CD4-positive, alpha-beta T cell treated with Interleukin-17A for 1 hour (primary cell): Measurements from ENCODE around the gene ATXN10.

Experiments used
- DNase-seq: peaks from one replicate; pipeline ENCODE4 v3.0.0-alpha.2; 2020

Gene ATXN10

DNA sequence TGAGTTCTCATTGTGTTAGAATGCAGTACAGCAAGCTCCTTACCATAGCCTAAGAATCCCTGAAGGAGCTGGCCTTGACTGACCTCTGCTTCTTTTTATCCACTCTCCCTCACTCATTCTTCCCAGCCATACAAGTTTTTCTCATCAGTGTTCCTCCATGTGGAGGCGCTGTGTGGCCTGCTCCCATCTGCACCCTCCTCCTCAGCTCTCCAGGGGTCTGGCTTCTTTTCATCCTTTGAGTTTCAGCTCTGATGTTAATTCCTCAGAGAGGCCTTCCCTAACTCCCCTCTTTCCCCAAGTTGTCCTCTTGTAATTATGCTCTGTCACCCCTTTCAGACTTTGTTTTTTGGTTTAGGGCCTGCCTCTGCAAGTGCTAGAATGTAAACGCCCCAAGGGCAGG, 160.5 kb downstream of the ATXN10 start:
- DNase-seq: no peak

DNA sequence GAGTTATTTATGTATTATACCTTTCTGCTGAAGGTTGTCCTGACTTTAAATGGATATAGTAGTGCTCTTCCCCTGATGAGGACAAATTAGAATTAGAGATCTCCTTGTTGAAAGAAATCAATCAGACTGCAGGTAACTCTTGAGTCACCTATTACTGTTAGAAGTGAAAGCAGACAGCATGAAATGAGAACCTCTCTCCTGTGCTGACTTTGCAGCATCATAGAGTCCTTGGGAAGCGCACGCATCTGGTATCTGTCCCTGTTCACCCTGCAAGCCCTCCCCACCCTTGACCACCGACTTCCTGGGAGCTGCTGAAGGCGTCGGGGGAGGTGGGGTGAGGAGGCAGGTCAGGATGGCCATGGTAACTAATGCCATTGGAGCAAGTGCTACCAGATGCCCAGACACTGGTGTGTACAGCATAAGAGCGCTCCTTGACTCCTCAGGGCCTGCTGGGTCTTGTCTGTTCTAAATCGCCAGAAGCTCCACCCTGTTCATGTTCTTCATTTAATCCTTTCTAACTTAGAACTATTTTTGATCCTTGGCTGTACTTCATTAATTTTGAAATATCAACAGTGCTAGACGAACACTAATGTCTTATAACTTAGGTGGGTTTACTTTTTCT, 161.4 kb downstream of the ATXN10 start:
- DNase-seq: no peak

DNA sequence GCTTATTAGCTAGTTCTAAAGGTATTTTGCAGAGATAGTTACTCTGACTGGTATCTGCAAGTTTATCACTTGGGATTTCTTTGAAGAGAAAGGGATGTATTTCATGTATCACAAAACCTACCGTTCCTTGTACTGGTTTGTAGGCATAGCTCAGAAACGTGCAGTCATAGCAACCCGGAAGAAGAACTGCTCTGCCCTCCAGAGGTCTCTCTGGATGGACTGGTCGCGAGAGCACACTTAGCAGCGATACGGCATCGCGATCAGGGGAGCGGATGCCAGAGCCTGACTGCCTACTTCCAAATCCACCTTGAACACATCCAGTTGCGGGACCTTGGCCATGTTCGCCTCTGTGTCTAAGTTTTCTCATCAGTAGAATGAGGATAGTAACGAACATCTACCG, 162.0 kb downstream of the ATXN10 start:
- DNase-seq: no peak

DNA sequence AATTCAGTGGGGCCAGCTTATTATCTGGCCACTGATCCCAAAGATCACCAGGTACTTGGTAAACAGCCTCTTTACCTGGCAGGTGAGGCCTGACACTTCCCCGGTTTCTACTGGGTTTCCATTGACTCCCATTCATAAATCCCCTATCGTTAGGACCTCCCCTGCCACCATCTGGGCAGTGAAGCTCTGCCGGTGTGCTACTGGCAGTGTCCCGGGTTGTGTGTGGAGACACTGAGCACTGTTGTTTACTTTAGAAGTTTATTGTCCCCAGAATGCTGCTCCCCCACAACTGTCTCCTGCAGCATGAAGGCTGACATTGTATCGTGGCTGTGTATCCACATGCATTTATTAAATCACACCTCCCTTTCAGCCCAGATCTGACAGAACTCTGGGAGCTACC, 162.6 kb downstream of the ATXN10 start:
- no peak for DNase-seq

DNA sequence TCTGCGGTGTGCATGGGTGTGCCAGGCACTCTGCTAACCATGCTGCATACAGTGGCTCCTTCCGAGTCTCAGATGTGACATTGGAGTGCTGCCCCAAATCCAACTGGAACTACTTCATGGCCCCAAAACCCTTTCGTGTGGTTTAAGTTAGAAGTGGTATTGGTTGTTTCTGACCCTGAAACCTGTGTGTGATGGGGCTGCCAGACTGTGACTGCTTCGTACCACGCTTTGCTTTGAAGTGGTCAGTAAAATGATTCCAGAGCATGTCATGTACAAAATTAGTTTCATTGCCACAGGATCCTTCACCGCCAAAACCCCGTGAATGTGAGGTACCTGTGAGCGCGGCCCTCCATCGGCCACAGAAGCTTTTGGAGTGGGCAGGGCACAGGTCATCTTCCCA, 163.2 kb downstream of the ATXN10 start:
- DNase-seq: no peak

DNA sequence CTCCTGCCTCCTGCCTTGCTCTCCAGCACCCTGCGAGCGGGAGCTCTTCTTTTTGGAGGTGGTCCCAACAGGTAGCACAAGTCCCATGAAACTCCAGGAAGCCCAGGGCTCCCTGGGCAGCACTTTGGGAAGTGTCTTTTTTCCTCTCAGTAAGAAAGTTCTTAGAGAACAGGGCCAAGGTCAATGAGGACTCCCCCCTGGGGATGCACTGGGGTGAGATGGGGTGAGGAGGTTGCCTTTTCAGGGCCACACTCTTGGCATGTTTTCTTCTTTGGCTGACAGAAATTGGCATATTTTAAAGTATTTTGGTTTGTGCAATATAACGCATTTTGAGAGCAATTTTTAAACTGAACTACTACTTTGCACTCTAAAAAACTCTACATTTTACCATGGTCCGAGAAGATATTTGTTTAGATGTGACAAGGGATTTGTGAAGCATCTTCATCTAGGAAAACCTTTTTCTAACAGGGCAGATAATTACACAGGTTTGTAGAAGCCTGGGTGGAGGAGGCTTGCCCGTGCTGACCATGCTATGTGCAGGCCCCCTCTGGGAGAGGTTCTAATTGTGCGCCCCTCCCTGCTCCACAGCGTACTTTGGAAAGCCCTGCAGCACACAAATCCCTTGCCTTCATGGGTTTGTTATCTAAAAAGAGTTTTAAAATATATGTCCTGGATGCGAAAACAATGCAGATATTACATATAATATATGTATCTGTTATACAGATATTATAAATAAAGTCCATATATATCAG, 165.0 kb downstream of the ATXN10 start:
- no peak for DNase-seq

DNA sequence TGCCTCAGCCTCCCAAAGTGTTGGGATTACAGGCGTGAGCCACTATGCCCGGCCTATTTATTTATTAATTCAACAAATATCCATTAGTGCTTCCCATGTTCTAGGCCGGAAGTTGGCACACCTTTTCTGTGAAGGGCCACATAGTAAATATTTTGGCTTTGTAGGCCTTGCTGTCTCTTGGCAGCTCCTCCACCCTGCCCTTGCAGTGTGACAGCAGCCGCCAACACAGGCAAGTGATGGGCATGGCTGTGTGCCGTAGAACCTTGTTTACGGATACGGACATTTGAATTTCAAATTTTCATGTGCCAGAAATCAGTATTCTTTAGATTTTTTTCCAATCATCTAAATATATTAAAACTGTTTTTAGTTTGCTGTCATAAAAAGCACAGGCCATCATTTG, 165.9 kb downstream of the ATXN10 start:
- DNase-seq: no peak

DNA sequence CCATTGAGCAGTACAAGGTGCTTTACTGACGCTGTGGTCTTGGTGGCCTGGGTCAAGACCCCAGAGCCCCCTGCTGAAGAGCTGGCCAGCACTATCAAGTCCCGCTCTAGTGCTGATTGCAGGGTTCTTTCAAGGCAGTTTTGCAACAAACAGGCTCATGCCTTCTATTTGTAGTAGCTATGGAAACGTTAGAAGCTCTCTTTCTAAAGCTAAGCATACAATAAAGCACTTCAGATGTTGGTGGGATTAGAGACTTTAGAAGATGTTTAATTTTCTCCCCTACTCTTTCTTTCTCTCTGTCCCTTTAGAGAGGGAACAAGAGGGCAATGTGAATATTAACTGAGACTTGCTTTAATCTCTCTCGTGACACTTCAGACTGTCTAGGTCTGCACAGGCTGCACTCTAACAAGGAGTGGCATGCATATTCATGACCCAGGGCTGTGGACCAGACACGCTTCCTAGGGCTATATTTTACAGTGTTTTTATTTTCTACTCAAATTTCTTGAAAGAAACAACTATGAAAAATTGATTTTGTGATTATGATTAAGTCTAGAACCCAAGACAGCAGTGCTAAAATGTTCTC, 166.8 kb downstream of the ATXN10 start:
- no peak for DNase-seq

DNA sequence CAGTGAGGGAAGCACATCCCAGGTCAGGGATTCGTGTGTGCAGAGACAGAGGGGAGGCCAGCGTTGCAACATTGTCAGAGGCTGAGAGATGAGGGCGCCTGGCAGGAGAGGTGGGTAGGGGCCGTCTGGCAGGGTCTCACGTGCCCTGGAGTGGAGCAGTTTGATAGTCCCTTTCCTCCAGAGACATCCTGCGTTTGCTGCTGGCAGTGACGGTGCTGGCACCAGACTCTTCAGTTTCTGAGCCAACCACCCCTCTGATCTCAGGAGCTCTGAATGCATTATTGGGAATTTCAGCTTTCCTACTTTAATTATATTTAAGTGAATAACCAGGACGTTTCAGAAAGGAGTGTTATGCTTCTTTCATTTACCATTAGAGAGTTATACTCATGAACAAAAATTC, 168.8 kb downstream of the ATXN10 start:
- no peak for DNase-seq

DNA sequence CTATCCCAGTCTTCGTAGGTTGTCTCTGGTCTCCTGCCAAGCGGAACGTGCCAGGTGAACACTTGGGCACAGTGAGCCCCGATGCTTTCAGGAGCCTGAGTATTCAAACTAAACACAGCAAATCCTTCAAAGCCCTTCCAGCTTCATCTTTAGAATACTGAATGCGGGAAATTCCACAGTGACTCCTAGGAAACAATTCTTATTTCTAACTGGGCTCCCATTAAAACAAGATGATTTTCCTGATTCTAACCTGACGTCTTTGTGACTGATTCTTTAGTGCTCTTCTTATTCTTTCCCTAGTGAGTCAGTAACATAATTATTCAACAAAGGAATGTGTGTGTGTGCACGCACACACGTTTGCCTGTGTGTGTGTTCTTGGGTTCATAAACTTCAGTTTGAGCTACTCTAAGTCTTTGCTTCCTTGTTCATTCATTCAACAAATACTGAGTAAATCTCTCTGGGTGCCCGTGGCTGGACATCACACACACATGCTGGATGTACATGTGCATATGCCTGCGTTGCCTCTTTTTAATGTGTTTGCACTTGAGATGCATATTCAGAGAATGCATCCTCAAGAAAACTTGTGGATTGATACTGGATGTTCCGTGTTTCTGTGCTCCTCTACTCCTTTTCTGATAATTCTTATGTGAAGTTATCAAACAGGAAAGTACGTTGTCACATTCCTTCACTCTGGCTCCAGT, 170.8 kb downstream of the ATXN10 start:
- no peak for DNase-seq

DNA sequence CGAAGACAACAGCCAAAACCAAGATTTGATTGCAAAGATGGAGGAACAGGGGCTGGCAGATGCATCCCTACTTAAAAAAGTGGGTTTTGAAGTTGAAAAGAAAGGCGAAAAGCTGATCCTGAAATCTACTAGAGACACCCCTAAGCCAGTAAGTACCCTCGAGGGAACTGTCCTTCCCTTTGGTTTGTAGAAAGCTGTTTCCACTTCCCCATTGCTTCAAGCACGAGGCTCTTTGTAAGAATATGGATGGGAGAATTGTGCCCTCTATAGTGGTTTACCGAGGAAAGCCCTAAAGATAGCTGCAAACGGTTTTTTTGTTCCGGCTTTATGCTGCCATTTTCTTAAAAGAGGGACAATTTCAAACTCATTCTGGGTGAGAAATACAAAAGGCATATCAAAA, 171.4 kb downstream of the ATXN10 start:
- no peak for DNase-seq

DNA sequence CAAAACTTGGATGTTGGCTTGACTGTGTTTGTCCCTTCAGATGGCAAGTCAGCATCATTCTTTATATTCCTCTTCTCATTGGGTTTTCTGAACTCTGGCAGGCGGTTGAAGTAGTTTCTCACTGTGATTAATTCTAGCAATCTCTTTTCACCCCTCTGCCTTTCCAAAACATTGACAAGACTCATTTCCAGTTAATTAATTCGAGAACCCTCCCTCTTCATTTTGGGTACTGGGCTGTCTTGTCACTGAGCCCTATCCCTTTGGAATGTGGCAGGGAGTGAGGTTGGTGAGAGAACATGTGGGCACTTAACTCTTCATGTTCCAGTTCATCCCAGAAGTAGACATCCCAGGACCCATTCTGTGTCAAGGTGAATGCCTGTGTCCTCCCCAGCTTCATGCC, 172.4 kb downstream of the ATXN10 start:
- no peak for DNase-seq

DNA sequence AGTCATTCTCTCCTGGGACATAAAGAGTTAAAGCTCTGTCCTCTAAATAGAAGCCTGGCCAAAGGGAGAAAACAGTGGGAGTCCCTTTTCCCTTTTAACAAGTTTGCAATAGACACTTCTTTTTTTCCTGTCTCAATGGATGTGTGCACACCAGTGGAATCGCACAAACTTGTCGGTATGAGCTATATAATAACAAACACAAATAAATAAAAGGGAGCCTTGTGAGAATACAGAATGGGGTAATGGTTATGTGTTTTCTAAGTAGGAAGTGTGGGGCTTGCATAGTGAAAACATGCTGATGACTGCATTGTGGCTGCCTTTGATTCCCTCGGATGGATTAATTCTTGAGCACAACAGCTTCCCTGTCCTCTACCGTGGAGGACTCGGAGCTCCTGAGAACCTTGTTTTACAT, 173.4 kb downstream of the ATXN10 start:
- DNase-seq: no peak

DNA sequence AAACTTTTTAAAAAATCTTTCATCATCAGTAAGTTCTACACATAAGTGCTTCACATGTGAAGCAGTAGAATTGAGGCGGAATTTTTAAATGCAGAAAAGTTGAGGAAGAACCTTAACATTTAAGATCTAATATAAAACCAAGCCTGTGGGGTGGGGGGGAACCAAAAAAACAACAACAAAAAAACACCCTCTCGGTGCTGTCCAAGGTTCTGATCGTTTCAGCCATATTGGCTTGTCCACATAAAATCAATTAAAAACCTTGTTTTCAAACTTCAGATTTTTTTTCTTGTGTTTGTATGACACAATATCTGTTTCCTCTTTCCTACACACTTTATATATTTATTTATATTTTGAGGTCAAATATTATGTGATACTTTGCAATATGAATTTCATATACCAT, 175.3 kb downstream of the ATXN10 start:
- DNase-seq: no peak

DNA sequence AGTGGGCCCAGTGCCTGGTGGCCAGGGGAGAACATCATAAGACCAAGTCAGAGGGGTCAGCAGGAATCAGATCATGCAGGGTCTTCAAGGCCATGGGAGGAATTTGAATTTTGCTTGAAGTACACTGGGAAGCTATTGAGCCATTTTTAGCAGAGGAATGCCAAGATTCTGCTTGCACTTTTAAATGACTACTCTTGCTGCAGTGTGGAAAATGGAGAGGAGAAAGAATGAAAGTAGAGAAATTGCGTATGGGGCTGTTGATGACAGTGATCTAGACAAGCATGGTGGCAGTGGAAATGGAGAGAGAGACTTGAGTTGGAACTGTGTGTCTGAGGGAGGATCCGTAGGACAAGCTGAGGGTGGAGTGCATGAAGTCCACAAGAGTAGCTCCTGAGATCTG, 177.3 kb downstream of the ATXN10 start:
- no peak for DNase-seq

DNA sequence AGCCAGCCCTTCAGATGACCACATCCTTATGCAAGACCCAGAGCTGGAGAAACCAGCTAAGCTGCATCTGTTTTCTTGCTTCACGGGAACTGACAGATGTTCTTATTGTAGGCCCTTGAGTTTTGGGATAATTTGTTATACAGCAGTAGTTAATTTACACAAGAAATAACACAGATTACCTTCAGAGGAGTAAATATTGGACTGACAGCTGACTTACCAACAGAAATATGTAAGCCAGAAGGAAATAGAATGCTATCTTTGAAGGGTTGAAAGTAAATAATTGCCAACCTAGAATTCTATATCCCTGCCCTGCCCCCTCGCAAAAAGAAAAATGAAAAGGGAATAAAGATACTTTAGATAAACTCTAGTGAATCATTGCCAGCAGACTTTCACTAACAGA, 181.2 kb downstream of the ATXN10 start:
- no peak for DNase-seq

DNA sequence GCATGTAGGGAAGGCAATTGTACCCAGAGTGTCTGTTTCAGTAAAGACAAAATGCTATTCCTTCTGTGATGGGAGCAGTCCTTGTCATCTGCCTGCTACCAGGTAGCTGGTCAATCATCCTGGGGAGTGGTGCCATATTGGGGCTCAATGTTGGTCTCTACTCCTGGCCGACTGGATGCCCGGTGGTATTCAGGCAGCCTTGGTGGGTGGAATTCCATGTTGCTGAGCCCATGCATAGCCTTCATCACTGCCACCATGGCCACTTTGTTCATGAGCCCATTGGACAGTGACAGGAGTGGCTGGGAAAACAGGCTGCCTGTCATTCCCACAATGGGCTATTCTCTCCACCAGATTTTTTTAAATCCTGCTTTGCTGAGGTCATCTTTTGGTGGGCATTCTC, 184.3 kb downstream of the ATXN10 start:
- no peak for DNase-seq

DNA sequence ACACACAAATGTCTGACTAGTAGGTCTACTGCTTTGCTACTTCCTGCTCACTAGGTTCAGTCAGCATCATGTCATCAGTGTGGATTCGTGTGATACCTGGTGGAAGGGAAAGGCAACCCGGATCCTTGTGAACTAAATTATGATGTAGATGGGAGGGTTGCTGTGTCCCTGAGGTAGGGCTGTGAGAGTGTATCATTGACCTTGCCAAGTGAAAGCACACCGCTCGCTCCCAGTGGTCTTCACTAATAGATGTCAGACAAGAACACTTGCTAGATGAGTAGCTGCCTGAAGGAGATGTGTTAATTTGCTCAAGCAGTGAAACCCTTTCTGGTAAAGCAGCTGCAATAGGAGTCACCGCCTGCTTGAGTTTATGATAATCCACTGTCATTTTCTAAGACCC, 185.9 kb downstream of the ATXN10 start:
- DNase-seq: no peak

DNA sequence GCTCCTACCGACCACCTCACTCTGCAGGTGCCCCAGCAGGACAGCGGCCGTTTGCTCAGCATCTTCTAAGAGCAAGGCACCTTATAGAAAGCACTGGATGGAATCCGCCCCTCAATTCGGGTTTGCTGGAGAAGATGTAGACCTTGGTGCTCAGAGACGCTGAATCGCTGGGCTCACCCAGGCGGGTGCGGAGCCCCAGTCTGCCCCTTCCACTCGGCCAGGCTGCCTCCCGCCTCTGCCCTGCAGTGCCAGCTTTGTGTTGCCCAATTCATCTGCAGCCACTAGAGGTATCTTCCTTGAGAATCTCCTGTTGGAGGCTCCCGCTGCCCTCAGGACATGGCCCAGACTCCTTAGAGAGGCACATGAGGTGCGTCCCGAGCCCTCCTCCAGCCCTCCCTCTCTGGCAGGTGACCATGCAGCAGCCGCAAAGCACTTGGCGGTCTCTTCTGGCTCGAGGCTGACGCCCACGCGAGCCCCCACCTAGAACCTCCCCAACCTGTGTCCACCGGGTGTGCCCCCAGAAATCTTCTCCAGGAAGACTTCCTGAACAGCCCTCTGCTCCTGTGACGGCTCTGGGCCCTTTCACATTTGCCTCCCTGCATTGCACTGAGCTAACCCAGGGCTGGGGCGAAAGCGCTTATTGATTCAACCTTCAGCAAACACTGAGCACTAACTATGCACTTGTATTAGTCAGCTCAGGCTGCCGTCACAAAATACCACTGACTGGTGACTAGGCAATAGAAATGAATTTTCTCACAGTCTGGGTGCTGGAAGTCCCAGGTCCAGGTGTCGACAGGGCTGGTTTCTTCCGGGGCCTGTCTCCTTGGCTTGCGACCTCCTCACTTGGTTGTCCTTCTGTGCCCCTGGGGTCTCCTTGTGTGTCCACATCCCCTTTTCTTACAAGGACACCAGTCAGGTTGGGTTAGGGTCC, 187.9 kb downstream of the ATXN10 start:
- no peak for DNase-seq

DNA sequence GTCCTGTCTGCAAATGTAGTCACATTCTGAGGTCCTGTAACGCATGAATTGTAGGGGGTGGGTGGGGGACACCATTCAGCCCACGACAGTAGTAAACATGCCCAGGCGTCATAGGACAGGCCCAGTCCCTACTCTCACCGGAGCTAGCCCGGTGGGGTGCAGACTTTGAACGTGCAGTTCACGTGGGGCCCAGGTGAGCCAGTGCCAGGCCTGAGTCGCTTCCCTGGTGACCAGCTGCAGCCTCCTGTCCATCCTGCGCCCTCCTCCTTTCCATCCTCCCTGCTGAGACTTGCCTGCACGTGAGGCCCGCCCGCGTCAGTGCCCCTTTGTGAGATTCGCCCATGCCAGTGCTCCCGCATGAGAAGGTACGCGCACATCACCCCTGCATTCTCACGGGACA, 188.6 kb downstream of the ATXN10 start:
- DNase-seq: no peak

DNA sequence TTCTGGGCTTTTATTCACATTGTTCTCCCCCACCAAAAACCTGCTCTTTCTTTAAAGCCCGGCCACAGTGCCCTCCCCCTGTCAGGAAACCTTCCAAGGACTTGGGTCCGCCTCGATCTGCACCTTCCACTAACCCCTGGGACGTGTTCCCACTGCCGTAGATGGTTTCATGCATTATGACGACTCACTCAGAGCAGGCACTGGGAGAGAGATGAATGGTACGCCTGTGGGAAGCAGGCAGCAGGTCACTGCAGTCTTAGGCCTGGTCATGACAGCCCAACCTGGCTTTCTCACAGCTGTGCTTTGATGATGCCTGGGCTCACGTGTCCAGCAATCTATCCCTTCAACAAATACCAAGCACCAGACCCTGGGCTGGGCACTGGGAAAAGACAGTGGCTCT, 189.6 kb downstream of the ATXN10 start:
- no peak for DNase-seq

DNA sequence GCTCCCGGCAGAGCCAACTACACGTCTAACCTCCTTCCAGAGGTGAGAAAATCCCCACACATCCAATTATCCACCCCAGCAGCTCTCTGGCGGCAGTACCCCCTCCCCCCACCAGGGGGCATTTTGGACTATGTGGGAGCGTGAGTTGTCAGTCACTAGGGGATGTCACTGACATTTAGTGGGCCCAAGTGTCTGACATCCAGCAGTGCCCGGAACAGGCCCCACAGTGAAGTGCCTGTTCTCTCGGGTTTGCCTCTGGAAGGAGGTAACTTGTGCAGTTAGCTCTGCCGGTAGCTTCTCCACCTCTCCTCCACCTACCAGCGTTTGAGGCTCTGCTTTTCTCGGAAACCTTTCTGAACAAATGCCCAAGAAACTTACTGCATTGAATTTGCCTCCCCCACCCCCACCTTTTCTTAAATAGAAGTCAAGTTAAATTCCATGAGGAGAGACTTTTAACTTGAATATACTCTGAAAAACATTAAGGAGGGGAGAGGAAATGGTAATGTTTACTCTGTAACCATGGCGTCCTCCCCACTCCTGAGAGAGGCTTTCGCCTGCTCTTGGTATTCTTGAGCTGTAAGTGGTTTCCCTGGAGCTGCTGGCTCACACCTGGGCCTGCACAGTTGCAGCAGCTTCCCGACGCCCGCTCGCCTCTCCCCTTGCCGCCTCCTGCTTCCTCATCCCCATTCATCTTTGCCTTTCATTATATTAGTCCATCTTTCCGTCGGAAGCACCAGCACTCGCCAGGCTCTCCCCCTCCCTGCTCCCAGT, 192.5 kb downstream of the ATXN10 start:
- DNase-seq: peak; percentile 61
